ENCODE data around the gene KRT78. TPM values are rescaled to one million over a fixed set of nuclear protein-coding genes. Genes with fewer than 3 reads are reported as not detected.
"Not testable (repeated sequence)": the region's sequence is repeated elsewhere in the genome, so short reads cannot be mapped to it uniquely, and the experiment has no call there.

KRT78 gene
- polyA plus RNA-seq (2012; ENCODE audit: insufficient read depth, insufficient read length) = not detected

GRCh38 chr12:52848661-52849255 is at the start of gene KRT78:
KRT78 (minus strand) TSS chr12:52848994; CDS start chr12:52848930, 64 bp downstream.
- no peak within 1 kb of the TSS for H3K4me3 ChIP-seq (ENCODE audit: low read length)
- no peak for DNase-seq (ENCODE audit: low read depth, low spot score)

- no peak for DNase-seq (ENCODE audit: low read depth, low spot score)
- H3K4me3 ChIP-seq (ENCODE audit: low read length) = no peak overlapping the region
These were observed 47.7 kb upstream of the KRT78 start for GRCh38 chr12:52896190-52897100.

- no peak overlapping the region for H3K4me3 ChIP-seq (ENCODE audit: low read length)
- no peak for DNase-seq (ENCODE audit: low read depth, low spot score)
These were observed 47.0 kb upstream of the KRT78 start for GRCh38 chr12:52895726-52896189.

GRCh38 chr12:52892974-52893373 is 44.2 kb upstream of the KRT78 start:
- no peak overlapping the region for H3K4me3 ChIP-seq (ENCODE audit: low read length)
- no peak for DNase-seq (ENCODE audit: low read depth, low spot score)

GRCh38 chr12:52892207-52892852 is 43.5 kb upstream of the KRT78 start:
- no peak for DNase-seq (ENCODE audit: low read depth, low spot score)
- H3K4me3 ChIP-seq (ENCODE audit: low read length) = no peak overlapping the region

- no peak for DNase-seq (ENCODE audit: low read depth, low spot score)
- no peak overlapping the region for H3K4me3 ChIP-seq (ENCODE audit: low read length)
These were observed 42.2 kb upstream of the KRT78 start for GRCh38 chr12:52891044-52891443.

- DNase-seq (ENCODE audit: low read depth, low spot score) = no peak
- H3K4me3 ChIP-seq (ENCODE audit: low read length) = no peak overlapping the region
These were observed 41.6 kb upstream of the KRT78 start for GRCh38 chr12:52890417-52890816.

- no peak for DNase-seq (ENCODE audit: low read depth, low spot score)
- H3K4me3 ChIP-seq (ENCODE audit: low read length) = no peak overlapping the region
These were observed 35.9 kb upstream of the KRT78 start for GRCh38 chr12:52884526-52885293.

- DNase-seq (ENCODE audit: low read depth, low spot score); H3K4me3 ChIP-seq (ENCODE audit: low read length): not testable (repeated sequence)
These were observed 31.7 kb upstream of the KRT78 start for GRCh38 chr12:52880499-52880898.

GRCh38 chr12:52879394-52880351 is 30.9 kb upstream of the KRT78 start:
- DNase-seq (ENCODE audit: low read depth, low spot score) = peak; percentile 54
- H3K4me3 ChIP-seq (ENCODE audit: low read length) = peak overlapping the region; percentile 46

- H3K4me3 ChIP-seq (ENCODE audit: low read length) = no peak overlapping the region
- DNase-seq (ENCODE audit: low read depth, low spot score) = no peak
These were observed 30.0 kb upstream of the KRT78 start for GRCh38 chr12:52878507-52879393.

GRCh38 chr12:52877242-52877641 is 28.4 kb upstream of the KRT78 start:
- H3K4me3 ChIP-seq (ENCODE audit: low read length) = no peak overlapping the region
- no peak for DNase-seq (ENCODE audit: low read depth, low spot score)

- no peak for DNase-seq (ENCODE audit: low read depth, low spot score)
- H3K4me3 ChIP-seq (ENCODE audit: low read length) = no peak overlapping the region
These were observed 27.6 kb upstream of the KRT78 start for GRCh38 chr12:52876372-52876771.

- no peak for DNase-seq (ENCODE audit: low read depth, low spot score)
- H3K4me3 ChIP-seq (ENCODE audit: low read length) = no peak overlapping the region
These were observed 26.0 kb upstream of the KRT78 start for GRCh38 chr12:52874573-52875435.

- H3K4me3 ChIP-seq (ENCODE audit: low read length) = no peak overlapping the region
- no peak for DNase-seq (ENCODE audit: low read depth, low spot score)
These were observed 25.2 kb upstream of the KRT78 start for GRCh38 chr12:52873832-52874572.

GRCh38 chr12:52873513-52873831 is 24.7 kb upstream of the KRT78 start:
- no peak overlapping the region for H3K4me3 ChIP-seq (ENCODE audit: low read length)
- no peak for DNase-seq (ENCODE audit: low read depth, low spot score)

All from Jurkat, Clone E6-1 (cell line).